Right atrium auricular region (tissue), 2 donors: ENCODE measurements around the gene CDCP2. TPM values are rescaled to one million over a fixed set of nuclear protein-coding genes. Genes with fewer than 3 reads are reported as not detected.

Source experiments
- DNase-seq: peaks from one replicate; pipeline ENCODE4 v3.0.0-alpha.2; 2019; ENCODE audit warnings: low spot score
- H3K27ac ChIP-seq, 2 donors: fragments of 200-600 bp; sonication (generic); 1 replicate in 1 of 2; 2 replicates in 1 of 2; pipeline ENCODE4 v1.5.1; 2016 to 2019
- H3K27me3 ChIP-seq, 2 donors: fragments of 200-600 bp; sonication (generic); one replicate each; pipeline versions ENCODE4 v1.5.1 to v1.6.0; 2017 to 2019
- H3K36me3 ChIP-seq: fragments of 200-600 bp; sonication (generic); one replicate; pipeline ENCODE4 v1.5.1; 2016
- H3K4me1 ChIP-seq, 2 donors: fragments of 200-600 bp; sonication (generic); one replicate each; pipeline versions ENCODE4 v1.5.1 to v1.6.0; 2017 to 2019
- H3K4me3 ChIP-seq, 2 donors: fragments of 200-600 bp; sonication (generic); 1 replicate in 1 of 2; 2 replicates in 1 of 2; pipeline ENCODE4 v1.5.1; 2017 to 2019; ENCODE audit warnings: mild to moderate bottlenecking in 1 of 2, moderate library complexity in 1 of 2
- H3K9me3 ChIP-seq, 2 donors: fragments of 200-600 bp; sonication (generic); one replicate each; pipeline ENCODE4 v1.5.1; 2019
- CTCF ChIP-seq, 2 donors: fragments of 200-600 bp; sonication (generic); IDR thresholded peaks; one replicate each; pipeline ENCODE4 v1.5.1; 2019; ENCODE audit warnings: antibody characterized with exemption in 2 of 2
- total RNA-seq, 2 donors: library from RNA; depleted of rRNA; stranded (reverse); fragments of >200 nt; gene quantifications; one replicate each; pipeline ENCODE4 v1.1.0, GENCODE V29; 2016

CDCP2 gene
- total RNA-seq, 2 donors from 2014 or later = not detected

DNA sequence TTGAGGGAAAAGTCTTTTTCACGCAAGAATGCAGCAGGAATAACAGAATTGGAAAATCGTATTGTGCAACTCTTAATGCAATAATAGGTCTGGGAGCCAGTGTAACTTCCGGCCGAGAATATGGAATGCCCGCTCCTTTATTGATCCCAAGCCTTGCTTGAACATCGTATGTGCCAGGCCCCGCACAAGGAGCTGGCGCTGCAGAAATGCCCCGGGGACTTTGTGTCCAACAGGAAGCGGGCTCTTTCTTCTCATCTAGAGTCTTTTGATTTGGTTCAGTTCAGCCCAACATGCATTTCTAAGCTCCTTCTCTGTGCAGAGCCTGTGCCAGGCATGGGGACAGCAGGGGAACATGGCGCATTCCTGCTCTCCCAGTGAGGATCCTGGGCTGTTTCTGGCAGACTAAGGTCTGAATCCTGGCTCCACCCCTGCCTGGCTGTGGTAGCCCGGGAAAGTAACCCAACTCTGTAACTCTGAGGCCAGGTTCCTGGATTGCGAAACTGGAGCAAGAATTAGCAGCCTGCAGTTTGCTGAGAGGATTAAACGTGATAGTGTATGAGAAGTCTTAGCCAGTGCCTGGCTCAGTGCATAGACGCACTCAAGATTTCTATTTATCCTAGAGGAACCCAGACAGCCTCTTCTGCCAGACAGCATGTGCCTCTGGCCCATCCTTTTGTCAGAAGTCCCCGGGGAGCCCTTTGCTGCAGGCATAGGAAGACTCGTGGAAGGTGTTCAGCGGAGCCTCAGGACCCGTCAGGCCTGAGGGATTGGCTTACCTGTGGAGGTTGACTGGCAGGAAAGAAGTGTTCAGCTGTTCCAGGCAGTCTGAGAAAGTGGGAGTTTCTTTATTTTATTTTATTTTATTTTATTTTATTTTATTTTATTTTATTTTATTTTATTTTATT lies 987 bp upstream of the CDCP2 start:
- Histone ChIP-seq H3K36me3 (no peaks in the 10 kb centered on the region), H3K27me3 (no peaks in the 10 kb centered on the region), H3K27ac (no peak overlapping the region), H3K4me3 (no peak overlapping the region), H3K4me1 (peaks cover 0 to 7% of the 10 kb centered on the region in 2 donors), H3K9me3 (no peaks in the 10 kb centered on the region)
- DNase-seq = peak; percentile 84
- no peak for TF ChIP-seq CTCF (IDR thresholded peaks at IDR 0.05)

DNA sequence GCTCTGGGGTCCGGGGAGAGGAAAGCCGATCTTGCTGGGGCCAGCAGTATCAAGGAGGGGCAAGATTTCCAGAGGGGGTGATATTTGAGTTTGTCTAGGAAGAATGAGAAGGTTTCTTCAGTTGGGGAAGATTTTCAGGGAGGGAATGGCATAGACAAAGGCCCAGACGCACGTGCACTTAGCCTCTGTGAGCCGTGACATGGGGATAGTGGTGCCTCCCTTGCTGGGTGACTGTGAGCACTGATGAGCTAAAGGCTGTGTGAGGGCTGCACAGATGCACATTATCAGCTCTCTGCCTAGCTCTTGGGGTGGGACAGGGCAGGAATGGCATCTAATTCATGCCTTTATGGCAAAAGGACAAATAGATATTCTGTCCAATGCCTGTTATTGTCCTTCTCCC lies 1.8 kb downstream of the CDCP2 start:
- no peaks in the 10 kb centered on the region for H3K36me3 ChIP-seq

DNA sequence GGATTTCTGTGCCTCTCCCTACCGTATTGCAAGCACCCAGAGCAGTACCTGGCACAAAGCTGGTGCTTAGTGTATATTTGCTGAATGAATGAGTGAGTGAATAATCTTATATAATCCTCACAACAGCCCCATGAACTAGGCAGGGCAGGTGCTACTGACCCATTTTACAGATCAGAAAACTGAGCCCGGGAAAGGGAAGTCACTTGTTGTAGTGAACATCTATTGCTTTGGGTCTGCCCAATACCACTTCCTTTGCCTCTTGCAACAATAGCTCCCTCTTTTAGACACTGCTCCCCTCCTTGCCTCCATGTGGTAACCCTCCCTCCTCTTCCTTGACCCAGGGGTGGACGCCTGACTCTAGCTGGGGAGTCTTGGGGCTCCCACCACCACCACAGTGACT lies 3.1 kb downstream of the CDCP2 start:
- H3K27me3 ChIP-seq = no peaks in the 10 kb centered on the region
- H3K27ac ChIP-seq = no peak overlapping the region
- peaks cover 0 to 7% of the 10 kb centered on the region in 2 donors for H3K4me1 ChIP-seq
- no peak for DNase-seq
- H3K36me3 ChIP-seq = no peaks in the 10 kb centered on the region
- H3K9me3 ChIP-seq = no peaks in the 10 kb centered on the region
- TF ChIP-seq CTCF (IDR thresholded peaks at IDR 0.05) = no peak
- H3K4me3 ChIP-seq = no peak overlapping the region

More for the DNA sequence above, 1.8 kb downstream of the CDCP2 start:
- Histone ChIP-seq H3K27me3 (no peaks in the 10 kb centered on the region), H3K9me3 (no peaks in the 10 kb centered on the region), H3K27ac (no peak overlapping the region), H3K4me1 (peaks cover 0 to 7% of the 10 kb centered on the region in 2 donors), H3K4me3 (no peak overlapping the region)
- TF ChIP-seq CTCF (IDR thresholded peaks at IDR 0.05) = no peak
- no peak for DNase-seq

GRCh38 chr1:54144366-54144765 lies 8.4 kb downstream of the CDCP2 start:
- no peak overlapping the region for H3K27ac ChIP-seq
- no peaks in the 10 kb centered on the region for H3K4me1 ChIP-seq
- no peaks in the 10 kb centered on the region for H3K36me3 ChIP-seq
- H3K4me3 ChIP-seq = no peak overlapping the region
- no peaks in the 10 kb centered on the region for H3K27me3 ChIP-seq
- no peak for TF ChIP-seq CTCF (IDR thresholded peaks at IDR 0.05)
- no peak for DNase-seq
- H3K9me3 ChIP-seq = no peaks in the 10 kb centered on the region

DNA sequence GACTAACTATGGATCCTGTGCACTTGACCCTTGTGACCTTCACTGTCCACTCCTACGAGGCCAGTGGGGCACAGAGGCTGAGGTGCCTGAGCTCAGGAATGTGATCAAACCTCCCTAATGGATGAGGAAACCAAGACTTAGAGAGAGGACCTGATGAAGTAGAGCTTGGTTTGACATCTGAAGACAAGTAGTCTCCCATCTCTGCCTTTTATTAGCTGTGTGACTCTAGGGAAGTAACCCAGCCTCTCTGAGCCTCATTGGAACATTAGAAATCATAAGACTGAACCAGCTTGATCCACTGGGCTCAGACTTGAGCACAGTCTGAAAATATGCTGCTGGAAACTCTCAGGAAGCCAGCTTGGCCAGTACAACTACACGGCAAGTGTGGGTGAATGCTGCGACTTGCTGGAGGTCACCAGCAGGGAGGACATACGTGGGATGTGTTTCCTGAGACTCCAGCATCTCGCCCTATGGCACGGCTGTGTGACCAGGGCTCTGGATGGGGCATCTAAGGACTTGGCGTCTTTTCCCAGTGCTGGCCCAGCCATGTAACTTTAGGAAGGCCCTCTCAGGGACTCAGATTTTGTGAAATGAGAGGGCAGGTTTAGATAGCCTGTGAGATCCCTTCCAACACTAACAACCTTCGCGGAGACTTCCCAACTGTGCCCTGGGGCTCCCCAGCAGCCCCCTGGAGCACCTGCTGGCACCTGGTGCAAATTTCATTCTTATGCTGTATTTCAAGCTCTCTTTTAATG lies 10.5 kb downstream of the CDCP2 start:
- no peak for TF ChIP-seq CTCF (IDR thresholded peaks at IDR 0.05)
- H3K9me3 ChIP-seq = no peaks in the 10 kb centered on the region
- DNase-seq = no peak
- H3K4me1 ChIP-seq = no peaks in the 10 kb centered on the region
- H3K4me3 ChIP-seq = no peak overlapping the region
- no peaks in the 10 kb centered on the region for H3K36me3 ChIP-seq
- no peaks in the 10 kb centered on the region for H3K27me3 ChIP-seq
- H3K27ac ChIP-seq = no peak overlapping the region
